Measurements from ENCODE around the gene TBC1D3B.
"Not testable (repeated sequence)": the region's sequence is repeated elsewhere in the genome, so short reads cannot be mapped to it uniquely, and the experiment has no call there.

Gene TBC1D3B

DNA sequence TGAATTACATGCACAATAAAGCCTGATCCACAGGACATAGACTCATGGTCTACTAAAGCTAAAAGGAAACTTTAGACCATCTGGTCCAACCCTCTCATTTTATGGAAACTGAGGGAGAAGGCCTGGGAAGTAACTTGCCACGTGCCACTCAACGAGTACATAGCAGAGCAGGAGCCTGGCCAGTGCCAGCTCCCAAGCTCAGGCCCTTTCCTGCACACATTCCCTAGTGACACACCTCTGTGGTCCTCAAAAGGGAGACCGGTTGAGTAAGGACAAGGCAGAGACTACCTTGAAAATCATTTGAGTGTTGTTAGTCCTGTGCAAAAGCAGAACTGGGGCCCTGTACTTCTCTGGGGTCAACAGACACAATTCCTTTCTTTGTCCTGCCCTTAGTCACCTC, 37.3 kb upstream of the TBC1D3B start:
- Histone ChIP-seq H3K4me2 (no peak overlapping the region), H3K27ac (no peak overlapping the region), H4K20me1 (ENCODE audit: insufficient read depth) (no peaks in the 10 kb centered on the region), H2AFZ (ENCODE audit: low read depth) (no peak overlapping the region), H3K4me3 (IDR thresholded peaks at IDR 0.05; ENCODE audit: insufficient read depth, low read depth, low read length) (no peak overlapping the region), H3K36me3 (ENCODE audit: insufficient read depth) (no peaks in the 10 kb centered on the region), H3K79me2 (ENCODE audit: insufficient read depth, low read depth) (no peaks in the 10 kb centered on the region), H3K27me3 (ENCODE audit: insufficient read depth, low read depth) (no peaks in the 10 kb centered on the region), H3K9ac (no peak overlapping the region), H3K4me1 (ENCODE audit: low read depth, poor library complexity, severe bottlenecking) (no peaks in the 10 kb centered on the region)
- TF ChIP-seq, protein P1, sequence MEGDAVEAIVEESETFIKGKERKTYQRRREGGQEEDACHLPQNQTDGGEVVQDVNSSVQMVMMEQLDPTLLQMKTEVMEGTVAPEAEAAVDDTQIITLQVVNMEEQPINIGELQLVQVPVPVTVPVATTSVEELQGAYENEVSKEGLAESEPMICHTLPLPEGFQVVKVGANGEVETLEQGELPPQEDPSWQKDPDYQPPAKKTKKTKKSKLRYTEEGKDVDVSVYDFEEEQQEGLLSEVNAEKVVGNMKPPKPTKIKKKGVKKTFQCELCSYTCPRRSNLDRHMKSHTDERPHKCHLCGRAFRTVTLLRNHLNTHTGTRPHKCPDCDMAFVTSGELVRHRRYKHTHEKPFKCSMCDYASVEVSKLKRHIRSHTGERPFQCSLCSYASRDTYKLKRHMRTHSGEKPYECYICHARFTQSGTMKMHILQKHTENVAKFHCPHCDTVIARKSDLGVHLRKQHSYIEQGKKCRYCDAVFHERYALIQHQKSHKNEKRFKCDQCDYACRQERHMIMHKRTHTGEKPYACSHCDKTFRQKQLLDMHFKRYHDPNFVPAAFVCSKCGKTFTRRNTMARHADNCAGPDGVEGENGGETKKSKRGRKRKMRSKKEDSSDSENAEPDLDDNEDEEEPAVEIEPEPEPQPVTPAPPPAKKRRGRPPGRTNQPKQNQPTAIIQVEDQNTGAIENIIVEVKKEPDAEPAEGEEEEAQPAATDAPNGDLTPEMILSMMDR (conservative IDR thresholded peaks at IDR 0.05; ENCODE audit: low read depth, low read length), result no peak

DNA sequence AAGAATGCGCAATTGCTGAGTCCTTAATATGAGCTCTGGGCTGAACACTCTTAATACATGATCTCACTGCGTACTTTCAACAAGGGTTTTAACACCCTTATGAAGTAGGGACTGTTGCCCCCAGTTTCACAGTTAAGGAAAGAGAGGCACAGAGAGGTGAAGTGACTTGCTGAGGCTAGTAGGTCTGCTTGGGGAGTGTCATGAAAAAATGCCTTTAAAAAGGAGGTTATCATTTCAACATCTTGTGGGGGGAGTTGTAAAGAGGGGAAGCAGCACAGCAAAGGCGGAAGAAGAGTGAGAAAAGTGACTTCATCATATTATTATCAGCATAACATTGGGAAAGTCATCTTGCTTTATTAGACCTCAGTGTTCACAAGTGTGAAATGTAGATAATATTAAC, 36.5 kb upstream of the TBC1D3B start:
- Histone ChIP-seq H3K79me2 (ENCODE audit: insufficient read depth, low read depth) (no peaks in the 10 kb centered on the region), H3K4me3 (IDR thresholded peaks at IDR 0.05; ENCODE audit: insufficient read depth, low read depth, low read length) (no peak overlapping the region), H3K4me1 (ENCODE audit: low read depth, poor library complexity, severe bottlenecking) (no peaks in the 10 kb centered on the region), H3K9ac (no peak overlapping the region), H3K36me3 (ENCODE audit: insufficient read depth) (no peaks in the 10 kb centered on the region), H2AFZ (ENCODE audit: low read depth) (no peak overlapping the region), H3K27ac (no peak overlapping the region), H3K27me3 (ENCODE audit: insufficient read depth, low read depth) (no peaks in the 10 kb centered on the region), H4K20me1 (ENCODE audit: insufficient read depth) (no peaks in the 10 kb centered on the region), H3K4me2 (no peak overlapping the region)
- TF ChIP-seq, protein P1 (conservative IDR thresholded peaks at IDR 0.05; ENCODE audit: low read depth, low read length), result no peak

DNA sequence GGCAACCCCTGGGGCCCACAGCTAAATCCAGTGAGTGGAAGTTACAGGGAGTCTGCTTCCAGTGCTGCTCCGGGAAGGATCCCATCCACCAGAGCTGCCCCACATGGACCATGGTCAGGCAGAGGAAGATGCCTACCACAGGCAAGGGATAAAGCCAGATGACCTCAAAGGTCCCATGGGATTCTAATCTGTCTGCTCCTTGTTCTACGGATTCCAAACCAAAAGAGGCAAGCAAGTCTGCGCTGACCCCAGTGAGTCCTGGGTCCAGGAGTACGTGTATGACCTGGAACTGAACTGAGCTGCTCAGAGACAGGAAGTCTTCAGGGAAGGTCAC, 35.8 kb upstream of the TBC1D3B start:
- Histone ChIP-seq H3K4me2 (no peak overlapping the region), H3K4me1 (ENCODE audit: low read depth, poor library complexity, severe bottlenecking) (no peaks in the 10 kb centered on the region), H4K20me1 (ENCODE audit: insufficient read depth) (no peaks in the 10 kb centered on the region), H3K79me2 (ENCODE audit: insufficient read depth, low read depth) (no peaks in the 10 kb centered on the region), H3K9ac (no peak overlapping the region), H3K4me3 (IDR thresholded peaks at IDR 0.05; ENCODE audit: insufficient read depth, low read depth, low read length) (no peak overlapping the region), H3K27ac (no peak overlapping the region), H3K27me3 (ENCODE audit: insufficient read depth, low read depth) (no peaks in the 10 kb centered on the region), H2AFZ (ENCODE audit: low read depth) (no peak overlapping the region), H3K36me3 (ENCODE audit: insufficient read depth) (no peaks in the 10 kb centered on the region)
- TF ChIP-seq, protein P1 (conservative IDR thresholded peaks at IDR 0.05; ENCODE audit: low read depth, low read length), result no peak

DNA sequence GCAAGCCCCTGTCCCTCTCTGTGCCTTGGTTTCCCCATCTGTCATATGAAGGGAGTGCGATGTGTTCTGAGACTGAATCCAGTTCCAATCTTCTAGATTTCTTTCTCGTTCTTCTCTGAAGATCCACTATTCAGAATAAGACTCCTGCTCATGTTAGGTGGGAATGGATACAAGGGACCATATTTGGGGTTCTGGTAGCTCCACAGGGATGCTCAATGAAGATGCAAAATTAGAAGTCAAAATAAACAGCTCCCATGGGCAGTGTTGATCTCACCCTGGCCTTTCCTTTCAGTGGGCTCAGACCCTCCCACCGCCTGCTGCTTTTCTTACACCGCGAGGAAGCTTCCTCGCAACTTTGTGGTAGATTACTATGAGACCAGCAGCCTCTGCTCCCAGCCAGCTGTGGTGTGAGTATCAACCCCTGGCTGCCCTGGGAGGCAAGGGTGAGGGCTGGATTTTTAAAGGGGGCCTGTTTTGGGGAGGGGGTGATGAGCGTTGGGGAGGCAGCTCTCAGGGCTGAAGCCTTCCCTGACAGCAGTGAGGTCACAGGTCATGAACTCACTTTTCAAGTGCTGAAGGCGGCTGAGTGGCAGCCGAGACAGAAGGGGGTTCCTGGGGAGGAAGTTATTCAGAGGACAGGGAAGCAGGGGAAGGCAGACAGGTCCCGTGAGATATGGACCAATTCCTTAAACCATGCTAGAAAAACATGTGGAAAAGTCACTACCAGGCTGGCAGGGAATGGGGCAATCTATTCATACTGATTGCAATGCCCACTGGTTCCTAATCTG, 35.2 kb upstream of the TBC1D3B start:
- not testable (repeated sequence) for H3K27me3 ChIP-seq (ENCODE audit: insufficient read depth, low read depth); H3K36me3 ChIP-seq (ENCODE audit: insufficient read depth); H4K20me1 ChIP-seq (ENCODE audit: insufficient read depth); H2AFZ ChIP-seq (ENCODE audit: low read depth); H3K4me2 ChIP-seq; H3K4me3 ChIP-seq (IDR thresholded peaks at IDR 0.05; ENCODE audit: insufficient read depth, low read depth, low read length); H3K9ac ChIP-seq; H3K79me2 ChIP-seq (ENCODE audit: insufficient read depth, low read depth); H3K4me1 ChIP-seq (ENCODE audit: low read depth, poor library complexity, severe bottlenecking); H3K27ac ChIP-seq

DNA sequence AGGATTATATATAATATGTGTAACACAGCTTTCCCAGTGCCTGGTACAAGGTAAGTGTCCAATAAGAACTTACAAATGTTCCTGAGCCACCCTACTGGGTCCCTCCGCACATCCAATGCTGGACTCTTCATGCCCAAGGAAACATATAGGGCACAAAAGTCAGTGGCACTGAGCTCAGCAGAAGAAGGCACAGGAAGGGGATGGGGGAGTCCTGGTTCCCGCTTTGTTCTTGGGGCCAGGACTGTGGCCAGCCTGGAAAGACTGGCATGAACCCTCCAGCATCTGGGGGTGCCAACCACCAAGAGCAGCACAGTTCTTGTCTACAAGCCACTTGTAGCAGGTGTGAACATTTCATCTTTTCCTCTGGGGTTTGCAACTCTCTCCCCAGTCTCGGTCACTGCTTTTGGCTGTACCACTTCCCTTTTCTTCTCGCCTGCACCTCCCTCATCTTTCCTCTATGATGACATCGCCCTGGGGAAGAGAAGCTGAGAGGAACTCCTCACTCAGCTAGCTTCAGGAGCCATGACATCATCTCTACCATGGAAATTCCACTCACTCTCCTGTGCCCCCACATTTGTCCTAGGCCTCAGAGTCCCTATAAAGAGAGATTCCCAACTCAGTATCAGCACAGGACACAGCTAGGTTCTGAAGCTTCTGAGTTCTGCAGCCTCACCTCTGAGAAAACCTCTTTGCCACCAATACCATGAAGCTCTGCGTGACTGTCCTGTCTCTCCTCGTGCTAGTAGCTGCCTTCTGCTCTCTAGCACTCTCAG, 34.2 kb upstream of the TBC1D3B start, which contains the start of gene CCL4L2:
TSS of gene CCL4L2 (plus strand) at position 625 of the 773 bp plus-strand sequence.
- not testable (repeated sequence) for H3K9ac ChIP-seq

More for the DNA sequence above, 34.2 kb upstream of the TBC1D3B start, which contains the start of gene CCL4L2:
- H3K79me2 ChIP-seq (ENCODE audit: insufficient read depth, low read depth); H3K27me3 ChIP-seq (ENCODE audit: insufficient read depth, low read depth); H3K36me3 ChIP-seq (ENCODE audit: insufficient read depth); H3K4me1 ChIP-seq (ENCODE audit: low read depth, poor library complexity, severe bottlenecking); H3K27ac ChIP-seq; H2AFZ ChIP-seq (ENCODE audit: low read depth); H3K4me2 ChIP-seq; H3K4me3 ChIP-seq (IDR thresholded peaks at IDR 0.05; ENCODE audit: insufficient read depth, low read depth, low read length); H4K20me1 ChIP-seq (ENCODE audit: insufficient read depth): not testable (repeated sequence)

Data from KMS-11 (cell line).